DOHH2 (cell line): ENCODE results near the gene ISOC2.

ENCODE experiments used
- EZH2phosphoT487 ChIP-seq: fragments of 200-600 bp; sonication (generic); IDR thresholded peaks from 2 replicates; pipeline ENCODE4 v1.6.1; 2017; ENCODE audit warnings: borderline replicate concordance, mild to moderate bottlenecking, antibody characterized with exemption, low read length, moderate library complexity, mixed read lengths
- TF ChIP-seq, protein P1 (sequence below): fragments of 200-600 bp; sonication (generic); IDR thresholded peaks from one replicate; pipeline ENCODE4 v1.5.1; 2014; ENCODE audit warnings: antibody characterized with exemption, mild to moderate bottlenecking, low read depth, low read length; ENCODE audit not compliant: poor library complexity, severe bottlenecking

DNA sequence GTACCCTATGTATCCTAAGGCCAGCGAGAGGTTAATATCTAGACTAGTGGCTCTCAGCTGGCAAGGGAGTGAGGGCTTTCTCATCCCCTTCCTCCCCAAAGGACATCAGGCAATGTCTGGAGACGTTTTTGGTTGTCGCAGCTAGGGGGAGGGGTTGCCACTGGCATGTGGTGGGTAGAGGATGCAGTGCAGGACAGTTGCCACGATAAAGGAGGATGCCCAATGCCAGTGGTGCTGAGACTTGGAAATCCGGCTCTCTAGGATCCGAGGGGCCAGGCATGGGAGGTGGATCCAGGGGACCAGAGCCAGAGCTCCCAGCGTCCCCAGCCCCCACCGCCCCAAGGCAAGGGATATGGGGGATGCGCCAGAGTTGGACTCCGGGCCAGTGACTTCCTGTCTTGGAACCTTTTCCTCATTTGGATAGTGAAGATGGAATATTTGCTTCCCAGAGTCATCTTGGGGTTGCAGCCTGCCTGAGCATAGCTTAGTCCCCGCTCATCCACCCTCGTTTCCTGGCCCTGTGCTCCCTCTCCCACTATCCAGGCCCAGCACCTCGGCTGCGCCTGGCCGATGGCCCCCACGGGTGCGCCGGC, 31.7 kb upstream of the ISOC2 start:
- TF ChIP-seq, protein P1, sequence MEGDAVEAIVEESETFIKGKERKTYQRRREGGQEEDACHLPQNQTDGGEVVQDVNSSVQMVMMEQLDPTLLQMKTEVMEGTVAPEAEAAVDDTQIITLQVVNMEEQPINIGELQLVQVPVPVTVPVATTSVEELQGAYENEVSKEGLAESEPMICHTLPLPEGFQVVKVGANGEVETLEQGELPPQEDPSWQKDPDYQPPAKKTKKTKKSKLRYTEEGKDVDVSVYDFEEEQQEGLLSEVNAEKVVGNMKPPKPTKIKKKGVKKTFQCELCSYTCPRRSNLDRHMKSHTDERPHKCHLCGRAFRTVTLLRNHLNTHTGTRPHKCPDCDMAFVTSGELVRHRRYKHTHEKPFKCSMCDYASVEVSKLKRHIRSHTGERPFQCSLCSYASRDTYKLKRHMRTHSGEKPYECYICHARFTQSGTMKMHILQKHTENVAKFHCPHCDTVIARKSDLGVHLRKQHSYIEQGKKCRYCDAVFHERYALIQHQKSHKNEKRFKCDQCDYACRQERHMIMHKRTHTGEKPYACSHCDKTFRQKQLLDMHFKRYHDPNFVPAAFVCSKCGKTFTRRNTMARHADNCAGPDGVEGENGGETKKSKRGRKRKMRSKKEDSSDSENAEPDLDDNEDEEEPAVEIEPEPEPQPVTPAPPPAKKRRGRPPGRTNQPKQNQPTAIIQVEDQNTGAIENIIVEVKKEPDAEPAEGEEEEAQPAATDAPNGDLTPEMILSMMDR = no peak
- no peak for TF ChIP-seq EZH2phosphoT487
